SK-N-MC (cell line): ENCODE results near the gene LRBA.

Experiments
- EZH2 ChIP-seq: fragments of 200-600 bp; sonication (generic); IDR thresholded peaks from one replicate; pipeline ENCODE4 v1.6.1; 2017; ENCODE audit warnings: antibody characterized with exemption
- FOXP2 ChIP-seq: optimal IDR thresholded peaks from 2 replicates; pipeline ENCODE3; 2011; ENCODE audit warnings: mild to moderate bottlenecking, moderate library complexity; ENCODE audit not compliant: insufficient read depth; ENCODE audit errors: extremely low read length, control extremely low read depth
- POLR2AphosphoS5 ChIP-seq: IDR thresholded peaks from 2 replicates; pipeline ENCODE4 v1.6.1; 2012; ENCODE audit warnings: mild to moderate bottlenecking, low read depth, low read length, borderline replicate concordance

GRCh38 chr4:150987204-150987603 is 27.9 kb downstream of the LRBA start:
- TF ChIP-seq EZH2 (no peak), POLR2AphosphoS5 (no peak), FOXP2 (no peak)
